HG02623 (cell line): Measurements from ENCODE around the gene YIF1A.
A peak's percentile ranks its signal among the peaks of the same experiment; 100 is the strongest.
"Not testable (repeated sequence)": the region's sequence is repeated elsewhere in the genome, so short reads cannot be mapped to it uniquely, and the experiment has no call there.

Experiments used
- ATAC-seq: cut with Tn5 transposase; IDR thresholded peaks from one replicate; pipeline ENCODE4 v1.9.1; 2021; ENCODE audit warnings: moderate library complexity; ENCODE audit not compliant: unreplicated experiment

YIF1A gene

GRCh38 chr11:66326261-66327111, 37.5 kb upstream of the YIF1A start:
- ATAC-seq = no peak

- no peak for ATAC-seq
Observed at GRCh38 chr11:66325263-66325671, 36.3 kb upstream of the YIF1A start.

- ATAC-seq = no peak
Observed at GRCh38 chr11:66324664-66325063, 35.7 kb upstream of the YIF1A start.

GRCh38 chr11:66323684-66324083, 34.7 kb upstream of the YIF1A start:
- ATAC-seq = no peak

GRCh38 chr11:66322732-66323427, 33.9 kb upstream of the YIF1A start:
- ATAC-seq = no peak

GRCh38 chr11:66321606-66322005, 32.7 kb upstream of the YIF1A start:
- no peak for ATAC-seq

- not testable (repeated sequence) for ATAC-seq
Observed at GRCh38 chr11:66320748-66321147, 31.8 kb upstream of the YIF1A start.

GRCh38 chr11:66320289-66320688, 31.3 kb upstream of the YIF1A start:
- not testable (repeated sequence) for ATAC-seq

- no peak for ATAC-seq
Observed at GRCh38 chr11:66318600-66318970, 29.6 kb upstream of the YIF1A start.

GRCh38 chr11:66317723-66318599, 29.0 kb upstream of the YIF1A start:
- ATAC-seq = no peak

- no peak for ATAC-seq
Observed at GRCh38 chr11:66317322-66317722, 28.4 kb upstream of the YIF1A start.

- no peak for ATAC-seq
Observed at GRCh38 chr11:66316849-66317251, 27.9 kb upstream of the YIF1A start, which contains the start of gene CD248. Gene CD248, minus strand, starts transcription at chr11:66317044. Its CDS starts 17 bp downstream, at chr11:66317027.

GRCh38 chr11:66315921-66316811, 27.2 kb upstream of the YIF1A start:
- no peak for ATAC-seq

GRCh38 chr11:66315498-66315885, 26.5 kb upstream of the YIF1A start:
- no peak for ATAC-seq

- no peak for ATAC-seq
Observed at GRCh38 chr11:66314561-66315497, 25.9 kb upstream of the YIF1A start.

GRCh38 chr11:66314186-66314501, 25.2 kb upstream of the YIF1A start:
- no peak for ATAC-seq

- no peak for ATAC-seq
Observed at GRCh38 chr11:66313321-66314185, 24.6 kb upstream of the YIF1A start.

GRCh38 chr11:66312549-66313320, 23.8 kb upstream of the YIF1A start:
- peak; percentile 52 for ATAC-seq
